H9 (cell line): ENCODE results near the gene TCF23. TPM values are rescaled to one million over a fixed set of nuclear protein-coding genes. Genes with fewer than 3 reads are reported as not detected.

ENCODE experiments used
- DNase-seq: peaks from one replicate; pipeline ENCODE4 v3.0.0-alpha.2; 2017
- H2AFZ ChIP-seq: one replicate; pipeline ENCODE4 v1.6.1; 2013; ENCODE audit warnings: mild to moderate bottlenecking, low read length, control low read depth, moderate library complexity
- H2AK5ac ChIP-seq: 2 replicates; pipeline ENCODE4 v1.6.1; 2013; ENCODE audit warnings: low read length, control low read depth, mixed read lengths; ENCODE audit not compliant: insufficient read length
- H2BK120ac ChIP-seq: one replicate; pipeline ENCODE4 v1.6.1; 2013; ENCODE audit warnings: low read depth, mild to moderate bottlenecking, low read length, control low read depth, inconsistent platforms; ENCODE audit not compliant: poor library complexity, severe bottlenecking
- H2BK12ac ChIP-seq: 2 replicates; pipeline ENCODE4 v1.6.1; 2013; ENCODE audit warnings: low read length, control low read depth, mixed read lengths, low read depth; ENCODE audit not compliant: insufficient read length
- H2BK15ac ChIP-seq: 2 replicates; pipeline ENCODE4 v1.6.1; 2013; ENCODE audit warnings: low read depth, low read length, control low read depth
- H2BK20ac ChIP-seq: one replicate; pipeline ENCODE4 v1.6.1; 2013; ENCODE audit warnings: low read depth, mild to moderate bottlenecking, low read length, control low read depth, inconsistent platforms; ENCODE audit not compliant: poor library complexity, severe bottlenecking
- H2BK5ac ChIP-seq: 2 replicates; pipeline ENCODE4 v1.6.1; 2013; ENCODE audit warnings: low read length, control low read depth, mixed read lengths; ENCODE audit not compliant: insufficient read length
- H3K14ac ChIP-seq: 2 replicates; pipeline ENCODE4 v1.6.1; 2013; ENCODE audit warnings: low read length, control low read depth; ENCODE audit not compliant: insufficient read depth
- H3K18ac ChIP-seq: 2 replicates; pipeline ENCODE4 v1.6.1; 2013; ENCODE audit warnings: low read depth, mild to moderate bottlenecking, mixed read lengths, low read length, control low read depth; ENCODE audit not compliant: insufficient read length
- H3K23ac ChIP-seq: 2 replicates; pipeline ENCODE4 v1.6.1; 2013; ENCODE audit warnings: low read length, control low read depth, mixed read lengths, low read depth; ENCODE audit not compliant: insufficient read length
- H3K23me2 ChIP-seq: 2 replicates; pipeline ENCODE4 v1.6.1; 2013; ENCODE audit warnings: low read depth, mild to moderate bottlenecking, mixed read lengths, low read length, control low read depth; ENCODE audit not compliant: insufficient read length, poor library complexity, severe bottlenecking
- H3K27ac ChIP-seq: 2 replicates; pipeline ENCODE4 v1.5.1; 2013; ENCODE audit warnings: low read length, control low read depth, mixed read lengths, low read depth; ENCODE audit not compliant: insufficient read length
- H3K27me3 ChIP-seq: 2 replicates; pipeline ENCODE4 v1.6.1; 2013; ENCODE audit warnings: low read length, control low read depth, inconsistent platforms; ENCODE audit not compliant: insufficient read depth
- H3K4ac ChIP-seq: 2 replicates; pipeline ENCODE4 v1.6.1; 2013; ENCODE audit warnings: low read depth, mild to moderate bottlenecking, control low read depth, inconsistent platforms, low read length, moderate library complexity
- H3K4me1 ChIP-seq: 2 replicates; pipeline ENCODE4 v1.6.1; 2013; ENCODE audit warnings: low read length, control low read depth, inconsistent platforms; ENCODE audit not compliant: insufficient read depth
- H3K4me2 ChIP-seq: 2 replicates; pipeline ENCODE4 v1.6.1; 2013; ENCODE audit warnings: low read length, control low read depth, mixed read lengths; ENCODE audit not compliant: insufficient read length, insufficient read depth
- H3K56ac ChIP-seq: 2 replicates; pipeline ENCODE4 v1.6.1; 2013; ENCODE audit warnings: low read depth, mild to moderate bottlenecking, mixed read lengths, low read length, control low read depth; ENCODE audit not compliant: insufficient read length
- H3K79me1 ChIP-seq: 2 replicates; pipeline ENCODE4 v1.6.1; 2013; ENCODE audit warnings: low read depth, mild to moderate bottlenecking, moderate library complexity, low read length, control low read depth, inconsistent platforms; ENCODE audit not compliant: insufficient read depth, poor library complexity, severe bottlenecking
- H3K79me2 ChIP-seq: 2 replicates; pipeline ENCODE4 v1.6.1; 2013; ENCODE audit warnings: low read length, control low read depth, inconsistent platforms; ENCODE audit not compliant: insufficient read depth
- H3K9ac ChIP-seq: 2 replicates; pipeline ENCODE4 v1.6.1; 2013; ENCODE audit warnings: low read length, control low read depth, mixed read lengths; ENCODE audit not compliant: insufficient read length; ENCODE audit errors: extremely low read depth
- H3K9me3 ChIP-seq: one replicate; pipeline ENCODE4 v1.6.1; 2013; ENCODE audit warnings: low read depth, low read length, inconsistent platforms; ENCODE audit not compliant: control insufficient read depth
- H3T11ph ChIP-seq: one replicate; pipeline ENCODE4 v1.6.1; 2013; ENCODE audit warnings: mild to moderate bottlenecking, low read length, control low read depth, inconsistent platforms
- H4K20me1 ChIP-seq: one replicate; pipeline ENCODE4 v1.6.1; 2013; ENCODE audit not compliant: control insufficient read depth, insufficient read length, insufficient read depth
- H4K5ac ChIP-seq: 2 replicates; pipeline ENCODE4 v1.6.1; 2013; ENCODE audit warnings: low read depth, mild to moderate bottlenecking, mixed read lengths, low read length, control low read depth; ENCODE audit not compliant: insufficient read length
- H4K8ac ChIP-seq: replicated peaks from 2 replicates; pipeline ENCODE4 v1.6.1; 2013; ENCODE audit warnings: low read length, control low read depth, mixed read lengths, low read depth; ENCODE audit not compliant: insufficient read length
- H4K91ac ChIP-seq: 2 replicates; pipeline ENCODE4 v1.6.1; 2013; ENCODE audit warnings: low read depth, mild to moderate bottlenecking, moderate library complexity, mixed read lengths, low read length, control low read depth; ENCODE audit not compliant: insufficient read length
- H3K27ac Mint-ChIP-seq, 3 experiments: 2 replicates in 2 of 3; 3 replicates in 1 of 3; pipeline ENCODE4 v1.8.0; 2020 to 2021; ENCODE audit warnings: mixed read lengths in 3 of 3, mild to moderate bottlenecking in 1 of 3, moderate library complexity in 1 of 3
- H3K27me3 Mint-ChIP-seq: 2 replicates; pipeline ENCODE4 v1.8.0; 2021; ENCODE audit warnings: low read depth, mild to moderate bottlenecking, moderate library complexity, mixed read lengths
- H3K36me3 Mint-ChIP-seq, 3 experiments: 2 replicates in 2 of 3; 3 replicates in 1 of 3; pipeline ENCODE4 v1.8.0; 2020 to 2021; ENCODE audit warnings: low read depth in 3 of 3, mixed read lengths in 3 of 3; ENCODE audit not compliant: insufficient read depth in 1 of 3
- H3K4me1 Mint-ChIP-seq, 2 experiments: 2 replicates each; pipeline ENCODE4 v1.8.0; 2020; ENCODE audit warnings: mixed read lengths in 2 of 2
- H3K4me3 Mint-ChIP-seq, 2 experiments: 2 replicates in 1 of 2; 3 replicates in 1 of 2; pipeline ENCODE4 v1.8.0; 2020 to 2021; ENCODE audit warnings: mild to moderate bottlenecking in 2 of 2, mixed read lengths in 2 of 2, moderate library complexity in 1 of 2
- H3K9me3 Mint-ChIP-seq, 2 experiments: 2 replicates in 1 of 2; 3 replicates in 1 of 2; pipeline ENCODE4 v1.8.0; 2020; ENCODE audit warnings: mild to moderate bottlenecking in 2 of 2, mixed read lengths in 2 of 2, moderate library complexity in 1 of 2
- WGBS: extraction: QIAGEN DNeasy Blood & Tissue Kit; methylation state at CpG from one replicate; pipeline ENCODE4 v1.1.7; 2013; ENCODE audit warnings: missing lambda C conversion rate, low lambda C conversion rate, mixed read lengths; ENCODE audit not compliant: insufficient read length; ENCODE audit errors: extremely low coverage; 5-methylcytosine and 5-hydroxymethylcytosine counted together
- total RNA-seq: library from RNA; stranded (reverse); gene quantifications from 2 replicates; pipeline ENCODE4 v1.2.1, GENCODE V29; 2021
- TF ChIP-seq, protein P1 (sequence below): fragments of 200-600 bp; sonication (generic); conservative IDR thresholded peaks from 3 replicates; pipeline ENCODE4 v1.8.0; 2021; ENCODE audit warnings: antibody characterized with exemption, mild to moderate bottlenecking

The TCF23 gene
- total RNA-seq, 1 experiment from 2014 or later, result not detected

DNA sequence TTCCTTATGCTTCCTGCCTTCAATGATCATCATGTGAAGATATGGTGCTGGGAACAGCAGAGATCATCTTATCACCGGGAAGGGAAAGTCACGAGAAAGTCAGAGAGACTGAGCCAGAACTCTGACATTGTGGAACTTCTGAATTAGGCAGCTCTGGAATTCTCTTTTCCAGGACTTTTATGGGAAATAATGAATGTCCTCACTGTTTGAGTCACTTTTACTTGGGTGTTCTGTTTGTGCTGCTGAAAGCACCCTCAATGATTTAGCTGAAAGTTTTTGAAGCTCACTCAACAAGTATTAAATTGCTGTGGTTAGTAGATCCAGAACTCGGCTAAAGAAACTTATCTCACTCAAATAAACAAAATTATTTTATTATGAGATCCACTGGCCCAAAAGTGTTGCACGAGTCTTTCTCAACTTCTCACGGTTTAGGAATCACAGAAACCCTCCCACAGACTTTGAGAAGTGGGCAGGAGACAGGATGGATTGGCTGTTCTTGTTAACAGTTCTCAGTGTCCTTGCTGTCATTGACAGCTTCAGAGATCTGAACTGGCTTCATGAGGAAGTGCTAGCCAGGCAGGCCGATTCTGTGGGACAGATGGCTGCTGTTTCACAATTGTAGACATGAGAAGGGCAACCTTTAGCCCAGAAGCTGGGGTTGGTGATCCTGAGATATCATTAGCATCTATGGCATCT lies 36.7 kb downstream of the TCF23 start:
- Mint-ChIP-seq H3K27ac (no peak overlapping the region; a peak in 1 of 7 replicates), H3K4me3 (no peak overlapping the region), H3K36me3 (no peaks in the 10 kb centered on the region), H3K9me3 (no peaks in the 10 kb centered on the region), H3K4me1 (no peaks in the 10 kb centered on the region), H3K27me3 (peaks cover 11% of the 10 kb centered on the region)
- no peak overlapping the region for H2BK5ac ChIP-seq
- no peak overlapping the region for H4K8ac ChIP-seq
- no peak overlapping the region for H3T11ph ChIP-seq
- no peaks in the 10 kb centered on the region for H3K79me2 ChIP-seq
- H3K4ac ChIP-seq, result no peak overlapping the region
- no peak overlapping the region for H4K5ac ChIP-seq
- no peaks in the 10 kb centered on the region for H3K27me3 ChIP-seq
- no peak overlapping the region for H2BK12ac ChIP-seq
- no peak overlapping the region for H3K14ac ChIP-seq
- no peak overlapping the region for H3K18ac ChIP-seq
- no peak overlapping the region for H3K9ac ChIP-seq
- no peak overlapping the region for H3K23ac ChIP-seq
- H4K20me1 ChIP-seq, result no peaks in the 10 kb centered on the region
- no CpG with 5 or more reads among the region's 6 CpGs for WGBS
- no peaks in the 10 kb centered on the region for H3K79me1 ChIP-seq
- no peak overlapping the region for H2BK20ac ChIP-seq
- TF ChIP-seq, protein P1, sequence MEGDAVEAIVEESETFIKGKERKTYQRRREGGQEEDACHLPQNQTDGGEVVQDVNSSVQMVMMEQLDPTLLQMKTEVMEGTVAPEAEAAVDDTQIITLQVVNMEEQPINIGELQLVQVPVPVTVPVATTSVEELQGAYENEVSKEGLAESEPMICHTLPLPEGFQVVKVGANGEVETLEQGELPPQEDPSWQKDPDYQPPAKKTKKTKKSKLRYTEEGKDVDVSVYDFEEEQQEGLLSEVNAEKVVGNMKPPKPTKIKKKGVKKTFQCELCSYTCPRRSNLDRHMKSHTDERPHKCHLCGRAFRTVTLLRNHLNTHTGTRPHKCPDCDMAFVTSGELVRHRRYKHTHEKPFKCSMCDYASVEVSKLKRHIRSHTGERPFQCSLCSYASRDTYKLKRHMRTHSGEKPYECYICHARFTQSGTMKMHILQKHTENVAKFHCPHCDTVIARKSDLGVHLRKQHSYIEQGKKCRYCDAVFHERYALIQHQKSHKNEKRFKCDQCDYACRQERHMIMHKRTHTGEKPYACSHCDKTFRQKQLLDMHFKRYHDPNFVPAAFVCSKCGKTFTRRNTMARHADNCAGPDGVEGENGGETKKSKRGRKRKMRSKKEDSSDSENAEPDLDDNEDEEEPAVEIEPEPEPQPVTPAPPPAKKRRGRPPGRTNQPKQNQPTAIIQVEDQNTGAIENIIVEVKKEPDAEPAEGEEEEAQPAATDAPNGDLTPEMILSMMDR, result no peak
- no peaks in the 10 kb centered on the region for H3K9me3 ChIP-seq
- H4K91ac ChIP-seq, result no peak overlapping the region
- no peak overlapping the region for H2AFZ ChIP-seq
- H3K27ac ChIP-seq, result no peak overlapping the region
- no peaks in the 10 kb centered on the region for H3K4me1 ChIP-seq
- no peak for DNase-seq
- no peak overlapping the region for H3K56ac ChIP-seq
- H2BK15ac ChIP-seq, result no peak overlapping the region
- no peak overlapping the region for H2AK5ac ChIP-seq
- H2BK120ac ChIP-seq, result no peak overlapping the region
- H3K4me2 ChIP-seq, result no peak overlapping the region
- no peaks in the 10 kb centered on the region for H3K23me2 ChIP-seq
